KMS-11 (cell line): ENCODE measurements around the gene CABCOCO1.

Experiments
- H2AFZ ChIP-seq: fragments of 200-600 bp; sonication (generic); 2 replicates; pipeline ENCODE4 v1.6.1; 2016; ENCODE audit warnings: antibody characterized with exemption, mixed run types, low read depth
- H3K27ac ChIP-seq: fragments of 200-600 bp; sonication (generic); 2 replicates; pipeline ENCODE4 v1.6.1; 2016; ENCODE audit warnings: mild to moderate bottlenecking, mixed run types
- H3K27me3 ChIP-seq: fragments of 200-600 bp; sonication (generic); 2 replicates; pipeline ENCODE4 v1.6.1; 2017; ENCODE audit warnings: mild to moderate bottlenecking, low read depth, mixed run types, moderate library complexity; ENCODE audit not compliant: insufficient read depth
- H3K36me3 ChIP-seq: fragments of 200-600 bp; sonication (generic); 2 replicates; pipeline ENCODE4 v1.6.1; 2017; ENCODE audit warnings: mild to moderate bottlenecking, mixed run types; ENCODE audit not compliant: insufficient read depth
- H3K4me1 ChIP-seq: fragments of 200-600 bp; sonication (generic); 2 replicates; pipeline ENCODE4 v1.6.1; 2016; ENCODE audit warnings: mild to moderate bottlenecking, low read depth, mixed run types; ENCODE audit not compliant: poor library complexity, severe bottlenecking
- H3K4me2 ChIP-seq: fragments of 200-600 bp; sonication (generic); 2 replicates; pipeline ENCODE4 v1.7.0; 2016; ENCODE audit warnings: mild to moderate bottlenecking, mixed run types
- H3K4me3 ChIP-seq: fragments of 200-600 bp; sonication (generic); IDR thresholded peaks from 2 replicates; pipeline ENCODE4 v1.6.1; 2017; ENCODE audit warnings: low read depth, low read length, mixed read lengths; ENCODE audit not compliant: insufficient read depth
- H3K79me2 ChIP-seq: fragments of 200-600 bp; sonication (generic); 2 replicates; pipeline ENCODE4 v1.6.1; 2016; ENCODE audit warnings: low read depth, mixed run types; ENCODE audit not compliant: insufficient read depth
- H3K9ac ChIP-seq: fragments of 200-600 bp; sonication (generic); 2 replicates; pipeline ENCODE4 v1.6.1; 2016; ENCODE audit warnings: mild to moderate bottlenecking, mixed run types
- H4K20me1 ChIP-seq: fragments of 200-600 bp; sonication (generic); 2 replicates; pipeline ENCODE4 v1.6.1; 2016; ENCODE audit warnings: mild to moderate bottlenecking, mixed run types; ENCODE audit not compliant: insufficient read depth
- TF ChIP-seq, protein P1 (sequence below): fragments of 200-600 bp; sonication (generic); conservative IDR thresholded peaks from 2 replicates; pipeline ENCODE4 v1.6.1; 2017; ENCODE audit warnings: low read depth, mild to moderate bottlenecking, antibody characterized with exemption, low read length, moderate library complexity, mixed read lengths

Gene CABCOCO1

GRCh38 chr10:61791216-61791615 lies 128.5 kb downstream of the CABCOCO1 start:
- Histone ChIP-seq H3K36me3 (no peaks in the 10 kb centered on the region), H3K4me2 (no peak overlapping the region), H3K27ac (no peak overlapping the region), H3K4me3 (no peak overlapping the region), H3K79me2 (no peaks in the 10 kb centered on the region), H3K4me1 (peaks cover 13% of the 10 kb centered on the region), H3K9ac (no peak overlapping the region), H2AFZ (no peak overlapping the region), H4K20me1 (no peaks in the 10 kb centered on the region), H3K27me3 (no peaks in the 10 kb centered on the region)
- TF ChIP-seq, protein P1, sequence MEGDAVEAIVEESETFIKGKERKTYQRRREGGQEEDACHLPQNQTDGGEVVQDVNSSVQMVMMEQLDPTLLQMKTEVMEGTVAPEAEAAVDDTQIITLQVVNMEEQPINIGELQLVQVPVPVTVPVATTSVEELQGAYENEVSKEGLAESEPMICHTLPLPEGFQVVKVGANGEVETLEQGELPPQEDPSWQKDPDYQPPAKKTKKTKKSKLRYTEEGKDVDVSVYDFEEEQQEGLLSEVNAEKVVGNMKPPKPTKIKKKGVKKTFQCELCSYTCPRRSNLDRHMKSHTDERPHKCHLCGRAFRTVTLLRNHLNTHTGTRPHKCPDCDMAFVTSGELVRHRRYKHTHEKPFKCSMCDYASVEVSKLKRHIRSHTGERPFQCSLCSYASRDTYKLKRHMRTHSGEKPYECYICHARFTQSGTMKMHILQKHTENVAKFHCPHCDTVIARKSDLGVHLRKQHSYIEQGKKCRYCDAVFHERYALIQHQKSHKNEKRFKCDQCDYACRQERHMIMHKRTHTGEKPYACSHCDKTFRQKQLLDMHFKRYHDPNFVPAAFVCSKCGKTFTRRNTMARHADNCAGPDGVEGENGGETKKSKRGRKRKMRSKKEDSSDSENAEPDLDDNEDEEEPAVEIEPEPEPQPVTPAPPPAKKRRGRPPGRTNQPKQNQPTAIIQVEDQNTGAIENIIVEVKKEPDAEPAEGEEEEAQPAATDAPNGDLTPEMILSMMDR = no peak

GRCh38 chr10:61792097-61792716 lies 129.5 kb downstream of the CABCOCO1 start:
- TF ChIP-seq, protein P1 = no peak
- peaks cover 3% of the 10 kb centered on the region for H3K4me1 ChIP-seq
- no peak overlapping the region for H2AFZ ChIP-seq
- H3K27me3 ChIP-seq = no peaks in the 10 kb centered on the region
- no peak overlapping the region for H3K9ac ChIP-seq
- H3K27ac ChIP-seq = no peak overlapping the region
- H3K79me2 ChIP-seq = no peaks in the 10 kb centered on the region
- no peak overlapping the region for H3K4me3 ChIP-seq
- no peak overlapping the region for H3K4me2 ChIP-seq
- H4K20me1 ChIP-seq = no peaks in the 10 kb centered on the region
- H3K36me3 ChIP-seq = no peaks in the 10 kb centered on the region

GRCh38 chr10:61792921-61793320 lies 130.2 kb downstream of the CABCOCO1 start:
- H3K27ac ChIP-seq = no peak overlapping the region

DNA sequence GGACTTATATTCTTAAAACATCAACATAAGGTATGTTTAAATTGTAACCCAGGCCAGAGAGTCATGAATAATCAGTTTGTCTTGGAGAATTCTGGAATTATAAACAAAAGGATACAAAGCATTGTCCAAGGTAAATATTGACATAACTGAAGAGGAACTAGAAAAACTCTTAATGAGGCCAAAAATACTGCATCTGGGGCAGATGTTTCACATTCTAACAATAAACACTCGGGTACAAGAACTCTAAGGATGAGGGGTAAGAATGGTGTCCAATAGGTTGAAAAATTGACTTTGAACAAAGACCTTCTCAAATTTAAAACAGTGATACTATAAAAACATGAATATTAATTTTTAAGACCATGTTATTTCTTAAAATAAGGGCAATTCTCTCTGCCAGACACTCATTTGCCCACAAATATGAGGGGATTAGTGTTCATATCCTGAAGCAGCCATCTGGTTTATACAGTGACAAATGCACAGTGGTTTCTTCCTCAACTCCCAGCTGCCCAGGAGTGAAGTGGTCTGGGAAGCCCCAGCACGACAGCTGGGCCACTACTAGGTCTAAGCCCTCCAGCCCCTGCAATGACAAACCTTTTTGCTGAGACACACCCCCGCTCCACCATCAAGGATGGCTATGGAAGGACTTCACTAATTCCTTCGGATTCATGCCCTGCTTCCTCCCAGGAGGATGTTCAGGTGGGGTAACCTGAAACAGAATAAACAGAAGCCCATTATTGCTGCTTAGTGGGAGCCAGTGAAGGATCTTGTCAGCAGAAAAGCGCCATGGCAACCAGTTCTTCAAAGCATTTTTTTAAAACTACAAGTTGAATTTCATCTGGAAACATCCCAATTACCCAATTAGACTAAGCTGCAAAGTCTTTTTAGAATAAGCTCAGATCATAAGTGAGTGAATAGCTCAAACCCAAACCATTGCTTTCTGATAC lies 131.3 kb downstream of the CABCOCO1 start:
- H3K27ac ChIP-seq = no peak overlapping the region
- no peak overlapping the region for H3K9ac ChIP-seq
- no peak overlapping the region for H2AFZ ChIP-seq
- H3K4me3 ChIP-seq = no peak overlapping the region
- TF ChIP-seq, protein P1 = no peak
- no peaks in the 10 kb centered on the region for H3K36me3 ChIP-seq
- H3K79me2 ChIP-seq = no peaks in the 10 kb centered on the region
- H4K20me1 ChIP-seq = no peaks in the 10 kb centered on the region
- H3K4me1 ChIP-seq = no peaks in the 10 kb centered on the region
- H3K4me2 ChIP-seq = no peak overlapping the region
- no peaks in the 10 kb centered on the region for H3K27me3 ChIP-seq

More at GRCh38 chr10:61792921-61793320, 130.2 kb downstream of the CABCOCO1 start:
- no peak overlapping the region for H3K9ac ChIP-seq
- TF ChIP-seq, protein P1 = no peak
- H3K36me3 ChIP-seq = no peaks in the 10 kb centered on the region
- no peaks in the 10 kb centered on the region for H4K20me1 ChIP-seq
- H3K4me3 ChIP-seq = no peak overlapping the region
- H2AFZ ChIP-seq = no peak overlapping the region
- no peaks in the 10 kb centered on the region for H3K4me1 ChIP-seq
- no peaks in the 10 kb centered on the region for H3K79me2 ChIP-seq
- no peak overlapping the region for H3K4me2 ChIP-seq
- no peaks in the 10 kb centered on the region for H3K27me3 ChIP-seq
